Effector memory CD4-positive, alpha-beta T cell (primary cell): ENCODE results near the gene RIMKLB.

Source experiments
- DNase-seq, 3 donors: peaks; one replicate each; pipeline ENCODE4 v3.0.0-alpha.2; 2020
- H3K27ac ChIP-seq: 2 replicates; pipeline ENCODE4 v1.7.0; 2013; ENCODE audit warnings: mild to moderate bottlenecking, low read length, moderate library complexity; ENCODE audit not compliant: insufficient read depth, poor library complexity, severe bottlenecking
- H3K27me3 ChIP-seq: replicated peaks from 2 replicates; pipeline ENCODE4 v1.7.0; 2013; ENCODE audit warnings: mild to moderate bottlenecking, low read length; ENCODE audit not compliant: insufficient read depth, control insufficient read depth, poor library complexity, severe bottlenecking
- H3K36me3 ChIP-seq: 2 replicates; pipeline ENCODE4 v1.7.0; 2013; ENCODE audit warnings: mild to moderate bottlenecking, low read length, moderate library complexity; ENCODE audit not compliant: control insufficient read depth, insufficient read depth
- H3K4me1 ChIP-seq: 2 replicates; pipeline ENCODE4 v1.7.0; 2013; ENCODE audit warnings: low read length, mild to moderate bottlenecking; ENCODE audit not compliant: control insufficient read depth, insufficient read depth, poor library complexity, severe bottlenecking
- H3K4me3 ChIP-seq: 2 replicates; pipeline ENCODE4 v1.7.0; 2013; ENCODE audit warnings: low read length, low read depth, mild to moderate bottlenecking; ENCODE audit not compliant: insufficient read depth, poor library complexity, severe bottlenecking
- H3K9me3 ChIP-seq: 2 replicates; pipeline ENCODE4 v1.7.0; 2013; ENCODE audit warnings: mild to moderate bottlenecking, low read length, moderate library complexity; ENCODE audit not compliant: control insufficient read depth
- total RNA-seq, 3 donors: gene quantifications; one replicate each; lab custom pipeline; 2026; lab: John Stamatoyannopoulos, UW

RIMKLB gene, protein sequence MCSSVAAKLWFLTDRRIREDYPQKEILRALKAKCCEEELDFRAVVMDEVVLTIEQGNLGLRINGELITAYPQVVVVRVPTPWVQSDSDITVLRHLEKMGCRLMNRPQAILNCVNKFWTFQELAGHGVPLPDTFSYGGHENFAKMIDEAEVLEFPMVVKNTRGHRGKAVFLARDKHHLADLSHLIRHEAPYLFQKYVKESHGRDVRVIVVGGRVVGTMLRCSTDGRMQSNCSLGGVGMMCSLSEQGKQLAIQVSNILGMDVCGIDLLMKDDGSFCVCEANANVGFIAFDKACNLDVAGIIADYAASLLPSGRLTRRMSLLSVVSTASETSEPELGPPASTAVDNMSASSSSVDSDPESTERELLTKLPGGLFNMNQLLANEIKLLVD
- total RNA-seq = 20.2 to 31.8 (median 23.0) reads per million in 3 donors

DNA sequence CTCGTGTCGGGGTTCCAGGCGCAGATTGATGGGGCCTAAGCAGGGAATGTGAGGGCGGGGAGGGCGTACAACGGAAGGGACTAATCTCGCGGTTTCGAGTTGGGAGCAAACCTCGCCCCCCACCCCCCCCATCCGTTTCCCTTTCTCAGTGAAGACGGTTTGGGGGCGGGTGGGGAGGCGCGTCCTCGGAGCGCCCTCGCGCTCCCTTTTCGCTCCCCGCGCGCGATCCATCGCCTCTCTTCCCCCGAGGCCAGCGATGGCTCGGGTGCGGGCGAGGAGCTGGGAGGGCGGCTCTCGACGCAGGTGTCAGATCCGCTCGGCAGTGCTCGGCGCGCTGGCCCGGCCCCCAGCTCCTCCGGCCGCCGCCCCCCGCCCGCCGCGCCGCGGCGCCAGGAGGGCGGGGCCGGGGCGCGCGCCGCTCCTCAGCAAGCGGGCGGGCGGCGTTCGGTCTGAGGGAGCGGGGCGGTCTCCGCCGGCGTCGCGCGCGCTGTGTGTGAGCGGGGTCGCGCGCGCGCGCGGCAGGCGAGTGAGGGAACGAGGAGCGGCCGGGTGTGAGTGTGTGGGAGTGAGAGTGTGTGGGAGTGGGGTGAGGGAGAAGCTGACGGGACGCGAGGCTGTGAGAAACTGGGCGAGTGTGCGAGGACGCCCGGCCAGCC is at the start of gene RIMKLB:
RIMKLB (plus strand) TSS at position 516 of the 656 bp plus-strand sequence. CDS start 15,876 bp downstream, outside the sequence.
- Histone ChIP-seq H3K9me3 (no peaks in the 10 kb centered on the region), H3K4me3 (peak within 1 kb of the TSS; percentile 98), H3K36me3 (no peaks in the 10 kb centered on the region), H3K4me1 (peaks cover 5% of the 10 kb centered on the region), H3K27me3 (no peaks in the 10 kb centered on the region), H3K27ac (peak within 1 kb of the TSS; percentile 69)
- peak; percentile 55 to 64 (median 60) for DNase-seq

DNA sequence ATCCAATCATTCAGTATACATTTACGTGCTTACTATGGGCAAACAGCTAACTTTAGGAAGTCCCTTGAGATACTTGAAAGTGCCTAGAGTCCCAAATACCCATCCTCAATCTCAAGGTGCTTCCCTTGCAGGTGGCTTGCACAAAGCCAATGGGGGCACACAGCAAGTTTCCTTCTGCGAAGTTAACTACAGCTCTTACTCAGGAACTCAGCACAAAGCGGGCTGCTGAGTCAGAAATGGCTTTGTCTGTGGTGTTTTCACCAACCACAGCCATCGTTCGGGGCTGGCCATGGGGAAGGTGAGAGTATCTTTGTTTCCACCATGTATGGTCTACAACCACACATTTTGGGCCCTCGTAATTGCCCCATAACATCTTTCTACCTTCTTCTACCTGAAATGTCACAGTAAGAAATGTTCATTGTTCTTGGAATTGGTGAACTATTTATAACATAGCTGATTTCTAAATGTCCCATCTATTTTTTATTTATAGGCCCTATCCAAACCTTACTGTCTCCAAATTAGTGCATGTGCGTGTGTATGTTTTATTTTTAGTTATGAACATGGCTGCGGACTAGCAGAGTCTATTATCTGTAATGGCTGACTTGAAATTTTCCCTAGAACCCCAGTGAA is 49.1 kb upstream of the RIMKLB start:
- Histone ChIP-seq H3K4me3 (no peak overlapping the region), H3K27me3 (no peaks in the 10 kb centered on the region), H3K4me1 (peaks cover 17% of the 10 kb centered on the region), H3K9me3 (no peaks in the 10 kb centered on the region), H3K36me3 (no peaks in the 10 kb centered on the region), H3K27ac (no peak overlapping the region)
- DNase-seq = no peak

DNA sequence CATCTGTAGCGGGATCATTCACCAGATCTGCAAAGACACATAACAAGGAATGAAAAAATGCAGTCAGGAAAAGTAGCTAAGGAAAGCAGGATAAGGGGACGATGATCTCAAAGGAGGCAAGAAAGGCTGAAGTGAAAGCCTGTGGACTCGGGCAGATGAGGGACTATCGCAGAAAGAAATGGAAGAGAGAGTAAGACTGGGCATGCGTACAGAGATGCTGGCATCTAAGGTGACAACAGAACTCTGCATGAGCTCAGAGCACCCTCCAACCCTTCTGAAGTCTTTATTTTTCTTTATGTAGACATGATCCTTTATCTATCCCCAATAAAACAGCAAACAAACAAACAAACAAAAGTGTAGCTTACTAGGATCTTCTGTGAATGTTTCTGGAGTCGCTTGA is 42.4 kb upstream of the RIMKLB start:
- Histone ChIP-seq H3K27ac (no peak overlapping the region), H3K36me3 (no peaks in the 10 kb centered on the region), H3K9me3 (no peaks in the 10 kb centered on the region), H3K4me1 (no peaks in the 10 kb centered on the region), H3K4me3 (no peak overlapping the region), H3K27me3 (no peaks in the 10 kb centered on the region)
- DNase-seq = no peak

DNA sequence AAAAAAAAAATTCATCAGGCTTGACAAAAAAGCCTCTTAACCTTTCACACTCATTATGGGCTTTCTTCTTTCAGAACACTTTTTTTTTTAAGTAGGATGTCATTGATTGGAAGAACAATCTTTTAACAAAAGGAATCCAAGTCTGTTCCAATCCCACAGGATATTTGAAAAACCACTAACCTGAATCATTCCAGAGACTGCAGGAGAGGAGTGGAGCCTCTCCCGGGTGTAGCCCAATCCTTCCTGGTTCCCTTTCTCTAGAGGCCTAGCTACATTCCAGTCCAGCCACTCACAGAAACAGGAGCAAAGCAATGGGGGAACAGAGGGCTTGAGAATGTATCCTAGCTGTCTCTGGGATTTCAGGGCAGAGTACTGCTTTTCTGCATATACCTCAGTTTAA is 39.4 kb upstream of the RIMKLB start:
- no peaks in the 10 kb centered on the region for H3K4me1 ChIP-seq
- H3K27me3 ChIP-seq = no peaks in the 10 kb centered on the region
- no peak overlapping the region for H3K4me3 ChIP-seq
- no peaks in the 10 kb centered on the region for H3K36me3 ChIP-seq
- no peak overlapping the region for H3K27ac ChIP-seq
- no peak for DNase-seq
- H3K9me3 ChIP-seq = no peaks in the 10 kb centered on the region

DNA sequence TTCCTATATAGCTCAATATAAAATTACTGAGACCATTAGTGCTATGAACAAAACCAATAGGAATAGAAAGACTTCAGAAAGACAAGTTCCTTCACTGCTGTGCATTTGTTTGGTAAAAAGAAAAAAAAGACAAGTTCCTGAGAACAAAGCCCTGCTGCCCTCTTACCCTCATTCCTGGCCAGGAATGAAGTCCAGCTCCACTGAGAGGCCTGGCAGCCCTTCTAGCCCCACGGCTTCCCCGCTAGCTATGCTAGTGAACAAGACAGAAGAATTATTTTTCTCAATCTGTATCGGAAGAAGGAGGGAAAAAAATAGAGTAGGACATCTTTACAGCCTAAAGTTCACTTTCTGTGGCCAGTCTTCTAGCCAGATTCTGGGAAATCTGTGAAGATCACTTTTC is 36.8 kb upstream of the RIMKLB start:
- H3K27me3 ChIP-seq = no peaks in the 10 kb centered on the region
- H3K4me1 ChIP-seq = no peaks in the 10 kb centered on the region
- no peak overlapping the region for H3K27ac ChIP-seq
- no peaks in the 10 kb centered on the region for H3K36me3 ChIP-seq
- no peak for DNase-seq
- no peak overlapping the region for H3K4me3 ChIP-seq
- no peaks in the 10 kb centered on the region for H3K9me3 ChIP-seq

DNA sequence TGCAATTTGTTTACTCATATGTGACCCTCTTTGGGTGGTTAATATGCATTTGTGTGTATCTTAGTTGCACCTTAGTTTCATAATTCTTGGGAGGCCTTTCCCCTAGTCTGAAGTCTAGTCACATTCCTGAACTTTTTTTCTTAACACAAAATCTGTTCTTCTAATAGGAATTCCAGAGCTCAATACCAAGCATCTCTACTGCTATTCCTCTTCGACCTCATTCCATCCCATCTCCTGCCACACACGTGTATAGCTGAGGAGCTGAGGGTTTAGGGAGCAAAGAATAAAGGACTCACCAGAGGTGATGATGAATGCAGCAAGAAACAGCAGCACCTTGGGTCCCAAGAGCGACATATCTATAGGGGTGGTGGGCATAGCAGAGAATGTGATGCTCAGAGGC is 36.0 kb upstream of the RIMKLB start:
- DNase-seq = no peak

DNA sequence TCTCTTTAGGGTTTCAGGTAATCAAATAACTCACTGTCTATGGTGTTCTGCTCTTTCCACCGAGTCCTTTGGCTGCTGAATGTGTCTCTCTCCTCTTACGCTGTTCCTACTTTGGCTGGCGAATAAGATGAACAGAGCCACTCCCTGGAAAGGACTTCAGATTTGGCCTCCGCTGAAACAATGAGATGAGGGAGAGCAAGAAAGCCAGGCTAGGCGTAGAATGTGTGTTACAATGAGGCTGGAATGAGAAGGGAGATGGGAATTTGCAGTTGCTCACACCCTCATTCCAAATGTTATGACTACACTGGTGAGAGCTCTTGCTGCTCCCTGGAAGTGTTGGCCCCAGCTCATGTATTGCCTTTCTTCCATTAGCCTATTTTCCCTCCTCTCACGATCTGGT is 35.2 kb upstream of the RIMKLB start, which contains the start of gene MFAP5:
MFAP5 (minus strand) TSS at position 234 of the 400 bp plus-strand sequence. CDS start 722 bp downstream, outside the sequence.
- no peaks in the 10 kb centered on the region for H3K4me1 ChIP-seq
- no peaks in the 10 kb centered on the region for H3K27me3 ChIP-seq
- no peaks in the 10 kb centered on the region for H3K36me3 ChIP-seq
- no peak for DNase-seq
- no peak within 1 kb of the TSS for H3K27ac ChIP-seq
- H3K9me3 ChIP-seq = no peaks in the 10 kb centered on the region
- no peak within 1 kb of the TSS for H3K4me3 ChIP-seq

More for the DNA sequence above, 36.0 kb upstream of the RIMKLB start:
- no peak overlapping the region for H3K27ac ChIP-seq
- no peak overlapping the region for H3K4me3 ChIP-seq
- H3K27me3 ChIP-seq = no peaks in the 10 kb centered on the region
- H3K9me3 ChIP-seq = no peaks in the 10 kb centered on the region
- no peaks in the 10 kb centered on the region for H3K4me1 ChIP-seq
- no peaks in the 10 kb centered on the region for H3K36me3 ChIP-seq

DNA sequence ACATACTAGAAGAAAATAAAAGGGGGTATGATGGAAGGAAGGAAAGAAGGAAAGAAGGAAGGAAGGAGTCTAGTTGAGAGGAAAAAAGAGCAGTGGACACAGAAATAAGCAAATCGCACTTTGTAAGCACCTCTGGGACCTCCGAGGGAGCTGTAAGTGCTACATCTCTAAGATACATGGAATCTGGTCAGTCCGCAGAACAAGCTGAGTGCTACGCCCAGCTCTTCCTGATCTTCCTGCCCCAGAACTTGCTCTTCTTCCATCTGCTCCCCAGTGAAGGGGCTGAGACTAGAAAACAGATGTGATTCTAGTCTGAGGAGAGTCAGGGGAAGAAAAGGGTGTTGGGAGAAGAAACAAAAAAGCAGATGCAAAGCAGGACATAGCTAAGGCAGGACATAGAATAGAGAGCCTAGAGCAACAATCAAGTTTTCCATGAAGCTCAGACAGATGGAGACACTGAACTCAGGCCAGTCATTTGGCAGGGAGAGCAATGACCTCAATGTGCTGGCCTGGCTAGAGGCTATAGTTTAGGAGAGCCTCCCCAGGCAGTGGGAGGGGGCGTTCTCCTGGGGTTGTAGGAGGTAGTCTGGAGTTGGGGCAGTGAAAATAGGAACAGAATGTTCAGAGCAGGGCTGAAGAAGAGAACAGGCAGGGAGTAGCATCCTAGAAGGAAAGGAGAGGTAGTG is 33.4 kb upstream of the RIMKLB start:
- Histone ChIP-seq H3K9me3 (no peaks in the 10 kb centered on the region), H3K36me3 (no peaks in the 10 kb centered on the region), H3K4me3 (no peak overlapping the region), H3K27ac (no peak overlapping the region), H3K27me3 (no peaks in the 10 kb centered on the region), H3K4me1 (no peaks in the 10 kb centered on the region)
- DNase-seq = no peak

DNA sequence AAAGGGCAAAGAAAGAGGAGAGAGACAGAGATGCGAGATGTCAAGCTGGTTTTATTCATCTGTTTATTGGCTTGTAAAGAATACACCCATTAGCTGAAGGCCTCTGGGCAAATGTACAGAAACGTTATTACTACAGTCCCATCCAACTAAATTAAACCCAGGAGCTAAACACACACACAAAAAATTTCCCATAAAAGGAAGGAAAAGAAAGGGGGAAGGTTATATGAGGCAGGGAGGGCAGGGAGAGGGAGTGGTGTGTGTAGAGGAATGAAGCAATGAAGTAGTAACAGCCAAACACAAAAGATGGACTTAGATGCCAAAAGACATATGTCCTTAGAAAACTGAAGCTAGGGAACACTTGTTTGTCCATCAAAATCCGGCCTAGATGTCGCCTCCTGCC is 32.0 kb upstream of the RIMKLB start:
- Histone ChIP-seq H3K9me3 (no peaks in the 10 kb centered on the region), H3K4me1 (no peaks in the 10 kb centered on the region), H3K27me3 (no peaks in the 10 kb centered on the region), H3K4me3 (no peak overlapping the region), H3K36me3 (no peaks in the 10 kb centered on the region), H3K27ac (no peak overlapping the region)
- DNase-seq = no peak
